ENCODE measurements around the gene IL12RB1. TPM values are rescaled to one million over a fixed set of nuclear protein-coding genes. Genes with fewer than 3 reads are reported as not detected.
"Not testable (repeated sequence)": the region's sequence is repeated elsewhere in the genome, so short reads cannot be mapped to it uniquely, and the experiment has no call there.

IL12RB1 gene
- polyA plus RNA-seq, 12 donors, result 0.21 to 0.58 (median 0.32) TPM; not detected in 2

- no peak for DNase-seq
Observed at GRCh38 chr19:18090545-18091216, 3.9 kb upstream of the IL12RB1 start.

- no peak for DNase-seq
Observed at GRCh38 chr19:18089726-18090125, 3.0 kb upstream of the IL12RB1 start.

GRCh38 chr19:18089096-18089541 is 2.4 kb upstream of the IL12RB1 start:
- DNase-seq, result not testable (repeated sequence)

- DNase-seq, result no peak
Observed at GRCh38 chr19:18085702-18086457, 854 bp downstream of the IL12RB1 start.

GRCh38 chr19:18083929-18084684 is 2.6 kb downstream of the IL12RB1 start:
- no peak for DNase-seq

- DNase-seq, result no peak
Observed at GRCh38 chr19:18074192-18074591, 12.5 kb downstream of the IL12RB1 start.

- no peak for DNase-seq
Observed at GRCh38 chr19:18073197-18073596, 13.5 kb downstream of the IL12RB1 start.

- no peak for DNase-seq
Observed at GRCh38 chr19:18072335-18072734, 14.4 kb downstream of the IL12RB1 start.

- DNase-seq, result no peak
Observed at GRCh38 chr19:18070181-18070580, 16.6 kb downstream of the IL12RB1 start.

- DNase-seq, result no peak
Observed at GRCh38 chr19:18069383-18069782, 17.4 kb downstream of the IL12RB1 start.

GRCh38 chr19:18068395-18068794 is 18.3 kb downstream of the IL12RB1 start:
- DNase-seq, result no peak

GRCh38 chr19:18065173-18065495 is 21.6 kb downstream of the IL12RB1 start:
- no peak for DNase-seq

- no peak for DNase-seq
Observed at GRCh38 chr19:18063463-18063862, 23.3 kb downstream of the IL12RB1 start.

GRCh38 chr19:18062028-18062427 is 24.7 kb downstream of the IL12RB1 start:
- DNase-seq, result no peak

GRCh38 chr19:18060472-18060871 is 26.3 kb downstream of the IL12RB1 start:
- DNase-seq, result no peak

- DNase-seq, result no peak
Observed at GRCh38 chr19:18059902-18060301, 26.8 kb downstream of the IL12RB1 start.

GRCh38 chr19:18059297-18059696 is 27.4 kb downstream of the IL12RB1 start:
- DNase-seq, result no peak

- peak; percentile 85 for DNase-seq
Observed at GRCh38 chr19:18058208-18059009, 28.3 kb downstream of the IL12RB1 start.

GRCh38 chr19:18057557-18057956 is 29.2 kb downstream of the IL12RB1 start:
- DNase-seq, result peak; percentile 19

GRCh38 chr19:18055967-18056366 is 30.8 kb downstream of the IL12RB1 start:
- no peak for DNase-seq

- DNase-seq, result no peak
Observed at GRCh38 chr19:18053576-18054219, 33.0 kb downstream of the IL12RB1 start.
